Chondrocyte (in vitro differentiated cells): ENCODE results near the gene SSBP3. TPM values are rescaled to one million over a fixed set of nuclear protein-coding genes. Genes with fewer than 3 reads are reported as not detected.

Experiments
- DNase-seq: peaks from one replicate; pipeline ENCODE4 v3.0.0; 2021; ENCODE audit warnings: mixed read lengths, low spot score
- H3K27ac Mint-ChIP-seq: one replicate; pipeline ENCODE4 v1.8.0; 2021; ENCODE audit warnings: mild to moderate bottlenecking, moderate library complexity, mixed read lengths; ENCODE audit not compliant: unreplicated experiment
- H3K27me3 Mint-ChIP-seq: 2 replicates; pipeline ENCODE4 v1.8.0; 2021; ENCODE audit warnings: low read depth, mixed read lengths
- H3K36me3 Mint-ChIP-seq: 2 replicates; pipeline ENCODE4 v1.8.0; 2021; ENCODE audit warnings: low read depth, mixed read lengths
- H3K4me1 Mint-ChIP-seq: 2 replicates; pipeline ENCODE4 v1.8.0; 2021; ENCODE audit warnings: low read depth, mild to moderate bottlenecking, mixed read lengths
- H3K4me3 Mint-ChIP-seq: one replicate; pipeline ENCODE4 v1.8.0; 2021; ENCODE audit warnings: mild to moderate bottlenecking, moderate library complexity, mixed read lengths; ENCODE audit not compliant: unreplicated experiment
- H3K9me3 Mint-ChIP-seq: 2 replicates; pipeline ENCODE4 v1.8.0; 2021; ENCODE audit warnings: low read depth, mixed read lengths
- CTCF ChIP-seq: fragments of 200-600 bp; sonication (generic); IDR thresholded peaks from 2 replicates; pipeline ENCODE4 v1.5.0; 2021; ENCODE audit warnings: antibody characterized with exemption, mild to moderate bottlenecking, moderate library complexity
- total RNA-seq: library from RNA; stranded (reverse); gene quantifications from 3 replicates; pipeline ENCODE4 v1.2.1, GENCODE V29; 2021

Gene SSBP3
- total RNA-seq, 1 donor from 2014 or later, result 22.0 TPM

DNA sequence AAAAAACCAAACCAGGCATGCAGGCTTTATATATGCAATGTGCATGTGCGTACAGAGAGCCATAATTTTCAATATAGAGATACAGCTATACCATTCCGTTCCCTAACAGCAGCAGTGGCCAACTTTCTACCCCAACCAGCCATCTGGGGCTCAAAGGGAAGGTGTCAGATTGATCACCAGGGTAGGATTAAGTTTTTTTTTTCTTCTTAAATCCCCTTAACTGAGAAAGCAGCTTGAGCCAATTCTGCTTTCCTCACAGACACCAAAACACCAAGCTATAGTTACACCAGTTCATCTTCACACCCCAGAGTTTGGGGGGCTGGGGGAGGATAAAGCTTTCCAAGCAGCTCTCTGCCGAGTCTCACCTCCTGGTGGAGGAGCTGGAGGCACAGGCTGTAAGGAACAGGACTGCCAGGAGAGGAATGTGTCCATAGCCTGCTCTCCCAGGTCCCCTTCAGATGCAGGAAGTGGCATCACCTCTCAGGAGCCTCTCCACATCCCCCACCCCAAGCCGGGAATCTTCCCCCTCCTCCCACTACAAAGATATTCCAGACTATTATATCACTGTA, 87.9 kb downstream of the SSBP3 start:
- Mint-ChIP-seq H3K36me3 (no peaks in the 10 kb centered on the region), H3K27me3 (no peaks in the 10 kb centered on the region), H3K27ac (no peak overlapping the region), H3K4me1 (no peaks in the 10 kb centered on the region), H3K4me3 (no peak overlapping the region), H3K9me3 (no peaks in the 10 kb centered on the region)
- TF ChIP-seq CTCF, result no peak
- DNase-seq, result no peak

GRCh38 chr1:54317084-54317483, 89.1 kb downstream of the SSBP3 start:
- Mint-ChIP-seq H3K9me3 (no peaks in the 10 kb centered on the region), H3K27me3 (no peaks in the 10 kb centered on the region), H3K27ac (no peak overlapping the region), H3K4me1 (peaks cover 7% of the 10 kb centered on the region), H3K4me3 (no peak overlapping the region), H3K36me3 (no peaks in the 10 kb centered on the region)
- DNase-seq, result no peak
- no peak for TF ChIP-seq CTCF

GRCh38 chr1:54315099-54315498, 91.1 kb downstream of the SSBP3 start:
- no peaks in the 10 kb centered on the region for H3K27me3 Mint-ChIP-seq
- TF ChIP-seq CTCF, result no peak
- peak overlapping the region; percentile 8 for H3K27ac Mint-ChIP-seq
- no peaks in the 10 kb centered on the region for H3K9me3 Mint-ChIP-seq
- no peak overlapping the region for H3K4me3 Mint-ChIP-seq
- H3K4me1 Mint-ChIP-seq, result peaks cover 10% of the 10 kb centered on the region
- no peaks in the 10 kb centered on the region for H3K36me3 Mint-ChIP-seq
- no peak for DNase-seq

DNA sequence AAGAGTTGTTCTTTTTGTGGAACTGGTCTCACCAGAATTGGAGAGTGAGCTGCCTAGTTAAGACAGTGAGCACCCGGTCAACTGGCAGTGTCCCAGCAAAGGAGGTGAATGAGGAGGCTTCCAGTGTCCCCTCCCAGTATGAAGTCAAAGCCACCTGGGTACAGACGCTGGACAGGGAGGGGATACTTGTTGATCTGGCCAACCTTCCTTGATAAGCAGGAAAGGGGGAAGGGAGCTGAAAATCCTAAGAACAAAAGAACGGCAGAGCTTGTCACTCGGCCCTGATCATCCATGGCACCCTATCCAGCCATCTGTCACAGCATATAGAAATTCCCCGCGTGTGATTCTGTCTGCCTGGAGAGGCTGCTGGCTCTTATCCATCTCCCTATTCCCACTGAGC, 91.5 kb downstream of the SSBP3 start:
- TF ChIP-seq CTCF, result no peak
- H3K4me1 Mint-ChIP-seq, result peaks cover 10% of the 10 kb centered on the region
- H3K9me3 Mint-ChIP-seq, result no peaks in the 10 kb centered on the region
- H3K4me3 Mint-ChIP-seq, result no peak overlapping the region
- no peaks in the 10 kb centered on the region for H3K36me3 Mint-ChIP-seq
- no peak for DNase-seq
- H3K27ac Mint-ChIP-seq, result peak overlapping the region; percentile 8
- no peaks in the 10 kb centered on the region for H3K27me3 Mint-ChIP-seq

DNA sequence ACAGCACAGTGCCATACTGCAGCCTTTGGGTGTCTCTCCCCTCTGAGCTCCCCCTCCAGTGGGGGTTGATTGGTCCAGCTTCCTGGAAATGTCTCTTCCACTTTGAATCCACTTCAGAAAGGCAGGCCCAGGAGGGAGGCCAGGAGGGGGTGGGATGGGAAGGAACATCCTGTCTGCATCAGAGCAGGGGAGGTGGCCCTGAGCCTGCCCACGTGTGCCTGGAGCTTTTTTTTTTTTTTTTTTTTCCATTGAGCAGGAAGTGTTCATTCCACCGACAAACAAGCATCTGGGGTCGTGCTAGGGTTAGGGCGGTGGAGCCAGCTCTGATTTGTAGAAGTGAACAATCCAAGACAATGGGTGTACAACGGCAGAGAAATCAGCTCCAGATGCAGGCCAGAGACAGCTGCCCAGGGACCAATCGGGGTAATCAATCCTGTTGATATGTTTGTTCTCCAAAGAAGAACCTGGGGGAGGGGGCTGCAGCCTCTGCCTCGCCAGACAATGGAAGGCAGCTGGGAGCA, 93.3 kb downstream of the SSBP3 start:
- no peak for DNase-seq
- Mint-ChIP-seq H3K27me3 (no peaks in the 10 kb centered on the region), H3K27ac (peak overlapping the region; percentile 69), H3K4me1 (peaks cover 10% of the 10 kb centered on the region), H3K9me3 (no peaks in the 10 kb centered on the region), H3K36me3 (no peaks in the 10 kb centered on the region), H3K4me3 (no peak overlapping the region)
- no peak for TF ChIP-seq CTCF
